Activated T-helper 2 cell treated with anti-CD3 and anti-CD28 coated beads, Interferon-gamma antibody, Interleukin-2, Interleukin-4, amounts not matched to agents 10 μg/mL and 5 μg/mL and 100 μg/mL, durations not matched to agents 14 hours and 24 hours and 36 hours (primary cell): ENCODE results near the gene KIF16B. TPM values are rescaled to one million over a fixed set of nuclear protein-coding genes. Genes with fewer than 3 reads are reported as not detected.

Experiments
- DNase-seq: peaks from one replicate; pipeline ENCODE4 v3.0.0; 2021; ENCODE audit warnings: low spot score
- H3K27ac Mint-ChIP-seq: one replicate; pipeline ENCODE4 v1.8.0; 2021; ENCODE audit warnings: mixed read lengths
- H3K27me3 Mint-ChIP-seq: one replicate; pipeline ENCODE4 v1.8.0; 2021; ENCODE audit warnings: low read depth, mixed read lengths
- H3K36me3 Mint-ChIP-seq: one replicate; pipeline ENCODE4 v1.8.0; 2021; ENCODE audit warnings: low read depth, mixed read lengths
- H3K4me1 Mint-ChIP-seq: one replicate; pipeline ENCODE4 v1.8.0; 2021; ENCODE audit warnings: low read depth, mixed read lengths
- H3K4me3 Mint-ChIP-seq: one replicate; pipeline ENCODE4 v1.8.0; 2021; ENCODE audit warnings: low read depth, mild to moderate bottlenecking, moderate library complexity, mixed read lengths
- H3K9me3 Mint-ChIP-seq: one replicate; pipeline ENCODE4 v1.8.0; 2021; ENCODE audit warnings: mixed read lengths
- intact Hi-C: fragments of 100-400 bp; cut with micrococcal nuclease; formaldehyde crosslinking; loops from one replicate; pipeline ENCODE4 v1.15.1; 2023
- total RNA-seq: library from RNA; stranded (reverse); gene quantifications from 2 replicates; pipeline ENCODE4 v1.2.3, GENCODE V29; 2022

The KIF16B gene
- total RNA-seq, 1 donor from 2014 or later = 6.8 TPM

GRCh38 chr20:16280219-16280618, 293.0 kb downstream of the KIF16B start:
- intact Hi-C loops = no loop called here
- Mint-ChIP-seq H3K36me3 (no peaks in the 10 kb centered on the region), H3K27me3 (no peaks in the 10 kb centered on the region), H3K9me3 (no peaks in the 10 kb centered on the region), H3K4me3 (no peak overlapping the region), H3K27ac (no peak overlapping the region), H3K4me1 (no peaks in the 10 kb centered on the region)
- no peak for DNase-seq

GRCh38 chr20:16279320-16279719, 293.9 kb downstream of the KIF16B start:
- H3K4me1 Mint-ChIP-seq = no peaks in the 10 kb centered on the region
- no peak overlapping the region for H3K4me3 Mint-ChIP-seq
- H3K9me3 Mint-ChIP-seq = no peaks in the 10 kb centered on the region
- H3K27ac Mint-ChIP-seq = no peak overlapping the region
- no peaks in the 10 kb centered on the region for H3K36me3 Mint-ChIP-seq
- no peaks in the 10 kb centered on the region for H3K27me3 Mint-ChIP-seq
- intact Hi-C loops = no loop called here
- DNase-seq = no peak

GRCh38 chr20:16273812-16274555, 299.3 kb downstream of the KIF16B start:
- Mint-ChIP-seq H3K4me1 (no peaks in the 10 kb centered on the region), H3K36me3 (no peaks in the 10 kb centered on the region), H3K27ac (no peak overlapping the region), H3K27me3 (no peaks in the 10 kb centered on the region), H3K9me3 (no peaks in the 10 kb centered on the region), H3K4me3 (no peak overlapping the region)
- intact Hi-C loops = no loop called here
- no peak for DNase-seq

- Mint-ChIP-seq H3K4me1 (no peaks in the 10 kb centered on the region), H3K27me3 (no peaks in the 10 kb centered on the region), H3K9me3 (no peaks in the 10 kb centered on the region), H3K36me3 (no peaks in the 10 kb centered on the region), H3K4me3 (no peak overlapping the region), H3K27ac (no peak overlapping the region)
- intact Hi-C loops = no loop called here
- no peak for DNase-seq
Measured at GRCh38 chr20:16272780-16273360, 300.4 kb downstream of the KIF16B start.

GRCh38 chr20:16271450-16271849, 301.8 kb downstream of the KIF16B start:
- intact Hi-C loops = no loop called here
- peaks cover 8% of the 10 kb centered on the region for H3K9me3 Mint-ChIP-seq
- no peak overlapping the region for H3K4me3 Mint-ChIP-seq
- no peak overlapping the region for H3K27ac Mint-ChIP-seq
- no peaks in the 10 kb centered on the region for H3K4me1 Mint-ChIP-seq
- no peak for DNase-seq
- H3K27me3 Mint-ChIP-seq = no peaks in the 10 kb centered on the region
- no peaks in the 10 kb centered on the region for H3K36me3 Mint-ChIP-seq

GRCh38 chr20:16270989-16271388, 302.3 kb downstream of the KIF16B start:
- no peak overlapping the region for H3K4me3 Mint-ChIP-seq
- peaks cover 11% of the 10 kb centered on the region for H3K9me3 Mint-ChIP-seq
- H3K27ac Mint-ChIP-seq = no peak overlapping the region
- intact Hi-C loops = no loop called here
- no peaks in the 10 kb centered on the region for H3K36me3 Mint-ChIP-seq
- H3K27me3 Mint-ChIP-seq = no peaks in the 10 kb centered on the region
- no peaks in the 10 kb centered on the region for H3K4me1 Mint-ChIP-seq
- no peak for DNase-seq

GRCh38 chr20:16270314-16270931, 302.8 kb downstream of the KIF16B start:
- Mint-ChIP-seq H3K36me3 (no peaks in the 10 kb centered on the region), H3K27me3 (no peaks in the 10 kb centered on the region), H3K4me3 (no peak overlapping the region), H3K27ac (no peak overlapping the region), H3K4me1 (no peaks in the 10 kb centered on the region), H3K9me3 (peaks cover 16% of the 10 kb centered on the region)
- intact Hi-C loops = no loop called here
- no peak for DNase-seq

GRCh38 chr20:16267526-16267925, 305.7 kb downstream of the KIF16B start:
- H3K27me3 Mint-ChIP-seq = no peaks in the 10 kb centered on the region
- intact Hi-C loops = no loop called here

DNA sequence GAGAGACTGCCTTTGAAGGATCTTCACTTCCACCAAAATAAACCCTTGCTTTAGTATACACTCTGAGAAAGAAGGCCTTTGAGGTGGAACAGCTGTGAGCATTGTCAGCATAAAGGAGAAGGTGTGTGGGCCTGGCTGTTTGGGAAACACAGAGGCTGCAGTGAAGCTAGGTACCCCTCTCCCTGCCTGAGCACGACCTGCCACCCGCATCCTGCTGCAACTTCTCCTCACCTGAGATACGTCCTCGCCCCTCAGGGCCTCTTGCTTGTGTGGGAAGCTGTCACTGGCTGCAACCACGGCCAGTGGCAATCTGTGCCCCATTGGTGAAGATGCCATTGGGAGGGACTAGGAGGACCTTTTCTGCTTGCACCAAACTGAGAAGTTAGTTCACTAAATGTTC, 307.9 kb downstream of the KIF16B start:
- H3K27me3 Mint-ChIP-seq = no peaks in the 10 kb centered on the region
- intact Hi-C loops = no loop called here
- no peak overlapping the region for H3K27ac Mint-ChIP-seq
- H3K4me1 Mint-ChIP-seq = no peaks in the 10 kb centered on the region
- DNase-seq = no peak
- H3K4me3 Mint-ChIP-seq = no peak overlapping the region
- no peaks in the 10 kb centered on the region for H3K36me3 Mint-ChIP-seq
- peaks cover 18% of the 10 kb centered on the region for H3K9me3 Mint-ChIP-seq

More at GRCh38 chr20:16267526-16267925, 305.7 kb downstream of the KIF16B start:
- DNase-seq = no peak
- no peak overlapping the region for H3K27ac Mint-ChIP-seq
- no peaks in the 10 kb centered on the region for H3K36me3 Mint-ChIP-seq
- H3K9me3 Mint-ChIP-seq = peaks cover 18% of the 10 kb centered on the region
- H3K4me3 Mint-ChIP-seq = no peak overlapping the region
- H3K4me1 Mint-ChIP-seq = no peaks in the 10 kb centered on the region

- DNase-seq = no peak
- no peaks in the 10 kb centered on the region for H3K27me3 Mint-ChIP-seq
- no peak overlapping the region for H3K27ac Mint-ChIP-seq
- intact Hi-C loops = no loop called here
- H3K36me3 Mint-ChIP-seq = no peaks in the 10 kb centered on the region
- H3K9me3 Mint-ChIP-seq = peaks cover 18% of the 10 kb centered on the region
- no peaks in the 10 kb centered on the region for H3K4me1 Mint-ChIP-seq
- no peak overlapping the region for H3K4me3 Mint-ChIP-seq
Measured at GRCh38 chr20:16263582-16263981, 309.7 kb downstream of the KIF16B start.

DNA sequence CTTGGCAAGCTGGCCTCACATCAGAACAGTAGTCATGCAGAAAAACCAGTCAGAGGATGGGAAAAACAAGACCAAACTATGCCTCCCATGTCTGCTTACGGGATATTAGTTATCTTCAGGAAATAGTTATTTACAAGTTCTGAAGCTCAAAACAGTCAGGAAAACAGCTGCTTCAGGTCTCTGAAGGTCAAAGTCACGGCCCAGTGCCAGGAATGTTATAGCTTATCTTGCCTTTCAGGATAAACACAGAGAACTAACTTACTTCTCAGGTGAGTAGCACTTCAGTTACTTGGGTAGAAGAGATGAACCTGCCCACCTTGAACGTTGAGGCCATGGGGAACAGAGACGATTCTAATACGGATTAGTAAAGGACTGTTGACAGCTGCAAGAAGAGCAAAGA, 310.7 kb downstream of the KIF16B start:
- DNase-seq = no peak
- intact Hi-C loops = no loop called here
- Mint-ChIP-seq H3K4me3 (no peak overlapping the region), H3K27me3 (no peaks in the 10 kb centered on the region), H3K36me3 (no peaks in the 10 kb centered on the region), H3K9me3 (peaks cover 18% of the 10 kb centered on the region), H3K27ac (no peak overlapping the region), H3K4me1 (no peaks in the 10 kb centered on the region)

- Mint-ChIP-seq H3K4me1 (no peaks in the 10 kb centered on the region), H3K27ac (no peak overlapping the region), H3K36me3 (no peaks in the 10 kb centered on the region), H3K27me3 (no peaks in the 10 kb centered on the region), H3K4me3 (no peak overlapping the region), H3K9me3 (peaks cover 14% of the 10 kb centered on the region)
- DNase-seq = no peak
- intact Hi-C loops = no loop called here
Measured at GRCh38 chr20:16261733-16262273, 311.4 kb downstream of the KIF16B start.

DNA sequence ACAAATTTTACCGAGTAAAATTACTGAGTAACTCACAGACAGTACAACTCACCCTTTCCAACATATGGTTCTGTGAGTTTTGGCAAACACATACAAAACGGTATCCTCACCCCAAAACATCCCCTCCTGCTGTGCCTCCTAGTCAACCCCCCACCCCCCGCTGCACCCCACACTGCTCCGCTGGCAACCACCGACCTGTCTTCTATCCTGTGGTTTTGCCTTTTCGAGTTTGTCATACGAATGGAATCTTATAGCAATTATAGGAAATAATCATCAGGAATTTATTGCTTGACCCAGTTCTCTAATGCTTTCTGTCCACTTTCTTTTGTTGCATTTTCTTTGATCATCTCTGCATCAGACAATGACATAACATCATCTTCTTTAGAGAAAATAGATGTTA, 312.3 kb downstream of the KIF16B start:
- no peak overlapping the region for H3K4me3 Mint-ChIP-seq
- H3K9me3 Mint-ChIP-seq = peaks cover 7% of the 10 kb centered on the region
- intact Hi-C loops = no loop called here
- no peaks in the 10 kb centered on the region for H3K36me3 Mint-ChIP-seq
- no peaks in the 10 kb centered on the region for H3K27me3 Mint-ChIP-seq
- no peak overlapping the region for H3K27ac Mint-ChIP-seq
- no peak for DNase-seq
- H3K4me1 Mint-ChIP-seq = no peaks in the 10 kb centered on the region
